Measurements from ENCODE around the gene PLPP4.

The PLPP4 gene

GRCh38 chr10:120557311-120557710 lies 100.3 kb downstream of the PLPP4 start:
- Histone ChIP-seq H3K36me3 (ENCODE audit: low read length) (no peaks in the 10 kb centered on the region), H3K79me2 (ENCODE audit: insufficient read depth, low read length) (no peaks in the 10 kb centered on the region), H3K9ac (ENCODE audit: low read length) (no peak overlapping the region), H3K4me2 (ENCODE audit: low read depth, low read length, poor library complexity, severe bottlenecking) (no peak overlapping the region), H3K27ac (ENCODE audit: low read depth, low read length) (no peak overlapping the region), H3K4me3 (ENCODE audit: insufficient read depth, low read length, poor library complexity, severe bottlenecking) (no peak overlapping the region), H3K9me2 (replicated peaks; ENCODE audit: insufficient read depth, low read length) (no peaks in the 10 kb centered on the region), H3F3A (ENCODE audit: insufficient read depth) (no peaks in the 10 kb centered on the region), H3K27me3 (ENCODE audit: low read length) (no peaks in the 10 kb centered on the region), H2AFZ (ENCODE audit: low read depth, low read length, severe bottlenecking) (no peak overlapping the region), H4K20me1 (ENCODE audit: low read depth, low read length) (no peaks in the 10 kb centered on the region), H3K9me3 (ENCODE audit: insufficient read depth, low read length) (no peaks in the 10 kb centered on the region)
- no peak for TF ChIP-seq EZH2phosphoT487 (conservative IDR thresholded peaks at IDR 0.05; ENCODE audit: low read length)
- no peak for TF ChIP-seq CTCF (IDR thresholded peaks at IDR 0.05; ENCODE audit: insufficient read depth, low read length, poor library complexity, severe bottlenecking)

DNA sequence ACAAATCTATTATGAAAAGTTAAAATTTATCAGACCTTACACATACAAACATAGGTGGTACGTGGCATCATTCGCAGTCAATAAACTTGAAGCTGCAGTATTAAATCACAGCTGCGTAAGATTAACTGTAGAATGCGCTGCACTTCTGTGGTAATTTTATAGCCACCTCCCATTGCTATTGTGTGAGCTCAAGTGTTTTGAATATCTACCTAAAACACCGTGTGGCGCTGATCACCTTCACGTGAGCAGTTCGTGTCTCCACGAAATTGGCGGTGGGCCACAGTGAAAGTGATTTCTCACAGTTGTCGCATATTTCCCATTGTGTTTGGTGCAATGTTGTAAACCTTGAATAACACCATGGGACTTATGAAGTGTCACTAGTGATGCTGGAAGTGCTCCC lies 102.8 kb downstream of the PLPP4 start:
- H4K20me1 ChIP-seq (ENCODE audit: low read depth, low read length): no peaks in the 10 kb centered on the region
- no peaks in the 10 kb centered on the region for H3K79me2 ChIP-seq (ENCODE audit: insufficient read depth, low read length)
- H3F3A ChIP-seq (ENCODE audit: insufficient read depth): no peaks in the 10 kb centered on the region
- no peak overlapping the region for H3K9ac ChIP-seq (ENCODE audit: low read length)
- TF ChIP-seq CTCF (IDR thresholded peaks at IDR 0.05; ENCODE audit: insufficient read depth, low read length, poor library complexity, severe bottlenecking): no peak
- TF ChIP-seq EZH2phosphoT487 (conservative IDR thresholded peaks at IDR 0.05; ENCODE audit: low read length): no peak
- no peak overlapping the region for H3K4me3 ChIP-seq (ENCODE audit: insufficient read depth, low read length, poor library complexity, severe bottlenecking)
- H3K4me2 ChIP-seq (ENCODE audit: low read depth, low read length, poor library complexity, severe bottlenecking): no peak overlapping the region
- no peaks in the 10 kb centered on the region for H3K9me2 ChIP-seq (replicated peaks; ENCODE audit: insufficient read depth, low read length)
- no peaks in the 10 kb centered on the region for H3K27me3 ChIP-seq (ENCODE audit: low read length)
- no peak overlapping the region for H2AFZ ChIP-seq (ENCODE audit: low read depth, low read length, severe bottlenecking)
- no peaks in the 10 kb centered on the region for H3K36me3 ChIP-seq (ENCODE audit: low read length)
- H3K27ac ChIP-seq (ENCODE audit: low read depth, low read length): no peak overlapping the region
- H3K9me3 ChIP-seq (ENCODE audit: insufficient read depth, low read length): no peaks in the 10 kb centered on the region

GRCh38 chr10:120562956-120563355 lies 105.9 kb downstream of the PLPP4 start:
- Histone ChIP-seq H2AFZ (ENCODE audit: low read depth, low read length, severe bottlenecking) (no peak overlapping the region), H3K4me3 (ENCODE audit: insufficient read depth, low read length, poor library complexity, severe bottlenecking) (no peak overlapping the region), H3K27ac (ENCODE audit: low read depth, low read length) (no peak overlapping the region), H3F3A (ENCODE audit: insufficient read depth) (no peaks in the 10 kb centered on the region), H3K9me2 (replicated peaks; ENCODE audit: insufficient read depth, low read length) (no peaks in the 10 kb centered on the region), H3K4me2 (ENCODE audit: low read depth, low read length, poor library complexity, severe bottlenecking) (no peak overlapping the region), H3K9me3 (ENCODE audit: insufficient read depth, low read length) (no peaks in the 10 kb centered on the region), H3K79me2 (ENCODE audit: insufficient read depth, low read length) (no peaks in the 10 kb centered on the region), H4K20me1 (ENCODE audit: low read depth, low read length) (no peaks in the 10 kb centered on the region), H3K9ac (ENCODE audit: low read length) (no peak overlapping the region), H3K36me3 (ENCODE audit: low read length) (no peaks in the 10 kb centered on the region), H3K27me3 (ENCODE audit: low read length) (no peaks in the 10 kb centered on the region)
- TF ChIP-seq CTCF (IDR thresholded peaks at IDR 0.05; ENCODE audit: insufficient read depth, low read length, poor library complexity, severe bottlenecking): no peak
- TF ChIP-seq EZH2phosphoT487 (conservative IDR thresholded peaks at IDR 0.05; ENCODE audit: low read length): no peak

Measured in SU-DHL-6 (cell line).